ENCODE measurements around the gene DLG1.

DLG1 gene

GRCh38 chr3:197168063-197168462 is 130.3 kb downstream of the DLG1 start:
- no peaks in the 10 kb centered on the region for H4K20me1 ChIP-seq (ENCODE audit: insufficient read depth, low read length)
- H3K4me1 ChIP-seq (ENCODE audit: low read length) = no peaks in the 10 kb centered on the region
- H3K4me2 ChIP-seq (ENCODE audit: low read depth, low read length) = no peak overlapping the region
- H3K79me2 ChIP-seq (ENCODE audit: low read length) = peaks cover 3% of the 10 kb centered on the region; the same call in 1 of the 2 replicates
- no peaks in the 10 kb centered on the region for H3K27me3 ChIP-seq (replicated peaks; ENCODE audit: insufficient read depth, low read length)
- DNase-seq = no peak
- H3K36me3 ChIP-seq (replicated peaks; ENCODE audit: insufficient read depth, low read length) = no peaks in the 10 kb centered on the region
- H3K4me3 ChIP-seq (ENCODE audit: low read length) = no peak overlapping the region
- no peak overlapping the region for H3K27ac ChIP-seq (ENCODE audit: low read length)
- no peak for TF ChIP-seq EZH2 (optimal IDR thresholded peaks at IDR 0.05; ENCODE audit: low read depth, low read length)
- TF ChIP-seq EZH2phosphoT487 (IDR thresholded peaks at IDR 0.05; ENCODE audit: low read length) = no peak
- TF ChIP-seq CTCF (IDR thresholded peaks at IDR 0.05; ENCODE audit: low read length) = no peak
- H3K9ac ChIP-seq (ENCODE audit: low read length) = no peak overlapping the region
- no peak overlapping the region for H2AFZ ChIP-seq (ENCODE audit: low read length)
- H3F3A ChIP-seq (ENCODE audit: insufficient read depth, low read length) = no peaks in the 10 kb centered on the region
- no peaks in the 10 kb centered on the region for H3K9me3 ChIP-seq (replicated peaks; ENCODE audit: insufficient read depth, low read length)
- H3K9me2 ChIP-seq (replicated peaks; ENCODE audit: insufficient read depth, low read length) = no peaks in the 10 kb centered on the region

GRCh38 chr3:197167549-197167948 is 130.9 kb downstream of the DLG1 start:
- no peaks in the 10 kb centered on the region for H3K4me1 ChIP-seq (ENCODE audit: low read length)
- no peak overlapping the region for H3K4me2 ChIP-seq (ENCODE audit: low read depth, low read length)
- H4K20me1 ChIP-seq (ENCODE audit: insufficient read depth, low read length) = no peaks in the 10 kb centered on the region
- no peaks in the 10 kb centered on the region for H3K36me3 ChIP-seq (replicated peaks; ENCODE audit: insufficient read depth, low read length)
- H3K79me2 ChIP-seq (ENCODE audit: low read length) = peaks cover 3% of the 10 kb centered on the region; the same call in 1 of the 2 replicates
- H3F3A ChIP-seq (ENCODE audit: insufficient read depth, low read length) = no peaks in the 10 kb centered on the region
- TF ChIP-seq EZH2 (optimal IDR thresholded peaks at IDR 0.05; ENCODE audit: low read depth, low read length) (no peak), CTCF (IDR thresholded peaks at IDR 0.05; ENCODE audit: low read length) (no peak), EZH2phosphoT487 (IDR thresholded peaks at IDR 0.05; ENCODE audit: low read length) (no peak)
- no peaks in the 10 kb centered on the region for H3K9me3 ChIP-seq (replicated peaks; ENCODE audit: insufficient read depth, low read length)
- H3K9me2 ChIP-seq (replicated peaks; ENCODE audit: insufficient read depth, low read length) = no peaks in the 10 kb centered on the region
- H3K9ac ChIP-seq (ENCODE audit: low read length) = no peak overlapping the region
- no peak overlapping the region for H2AFZ ChIP-seq (ENCODE audit: low read length)
- no peak overlapping the region for H3K27ac ChIP-seq (ENCODE audit: low read length)
- H3K27me3 ChIP-seq (replicated peaks; ENCODE audit: insufficient read depth, low read length) = no peaks in the 10 kb centered on the region
- DNase-seq = no peak
- H3K4me3 ChIP-seq (ENCODE audit: low read length) = no peak overlapping the region

- Histone ChIP-seq H3K27ac (ENCODE audit: low read length) (no peak overlapping the region), H3K9ac (ENCODE audit: low read length) (no peak overlapping the region), H3K9me3 (replicated peaks; ENCODE audit: insufficient read depth, low read length) (no peaks in the 10 kb centered on the region), H3K4me2 (ENCODE audit: low read depth, low read length) (no peak overlapping the region), H3K27me3 (replicated peaks; ENCODE audit: insufficient read depth, low read length) (no peaks in the 10 kb centered on the region), H3K79me2 (ENCODE audit: low read length) (peaks cover 3% of the 10 kb centered on the region; the same call in 1 of the 2 replicates), H3K9me2 (replicated peaks; ENCODE audit: insufficient read depth, low read length) (no peaks in the 10 kb centered on the region), H4K20me1 (ENCODE audit: insufficient read depth, low read length) (no peaks in the 10 kb centered on the region), H2AFZ (ENCODE audit: low read length) (no peak overlapping the region), H3K4me1 (ENCODE audit: low read length) (no peaks in the 10 kb centered on the region), H3K4me3 (ENCODE audit: low read length) (no peak overlapping the region), H3F3A (ENCODE audit: insufficient read depth, low read length) (no peaks in the 10 kb centered on the region), H3K36me3 (replicated peaks; ENCODE audit: insufficient read depth, low read length) (no peaks in the 10 kb centered on the region)
- TF ChIP-seq EZH2phosphoT487 (IDR thresholded peaks at IDR 0.05; ENCODE audit: low read length) (no peak), EZH2 (optimal IDR thresholded peaks at IDR 0.05; ENCODE audit: low read depth, low read length) (no peak), CTCF (IDR thresholded peaks at IDR 0.05; ENCODE audit: low read length) (no peak)
- no peak for DNase-seq
These were observed 132.5 kb downstream of the DLG1 start for GRCh38 chr3:197165890-197166289.

Measured in MM.1S (cell line).